Left ventricle myocardium inferior (tissue), 1 donor: ENCODE measurements around the gene EPX. TPM values are rescaled to one million over a fixed set of nuclear protein-coding genes. Genes with fewer than 3 reads are reported as not detected.

Experiments
- DNase-seq: peaks from one replicate; pipeline ENCODE4 v3.0.0-alpha.2; 2020
- H3K27ac ChIP-seq: fragments of 200-600 bp; replicated peaks from 2 replicates; pipeline ENCODE4 v1.8.0; 2021
- H3K27me3 ChIP-seq: fragments of 200-600 bp; 2 replicates; pipeline ENCODE4 v1.8.0; 2021; ENCODE audit warnings: low read depth
- H3K36me3 ChIP-seq: fragments of 200-600 bp; 2 replicates; pipeline ENCODE4 v1.8.0; 2021
- H3K4me1 ChIP-seq: fragments of 200-600 bp; 2 replicates; pipeline ENCODE4 v1.8.0; 2021
- H3K4me3 ChIP-seq: fragments of 200-600 bp; 2 replicates; pipeline ENCODE4 v1.8.0; 2021; ENCODE audit warnings: mild to moderate bottlenecking, moderate library complexity
- H3K9me3 ChIP-seq: fragments of 200-600 bp; replicated peaks from 2 replicates; pipeline ENCODE4 v1.8.0; 2021
- intact Hi-C: fragments of 100-400 bp; cut with micrococcal nuclease; formaldehyde crosslinking; loops from one replicate; pipeline ENCODE4 v1.11.0; 2022
- total RNA-seq: library from RNA; stranded (reverse); fragmentation: NEBNext Ultra II Directional; extraction: Animal tissue kit (Norgen Biotek cat#: 25700); gene quantifications from one replicate; pipeline ENCODE4 v1.2.1, GENCODE V29; 2021
- TF ChIP-seq, protein P1 (sequence below): fragments of 200-600 bp; IDR thresholded peaks from 2 replicates; pipeline ENCODE4 v1.8.0; 2021; ENCODE audit warnings: antibody characterized with exemption, mild to moderate bottlenecking, borderline replicate concordance
- donor health status: DM: no; HTN: yes; CAD: no; lungs with severe emphysema.

Gene EPX
- total RNA-seq, 1 donor from 2014 or later, result not detected

DNA sequence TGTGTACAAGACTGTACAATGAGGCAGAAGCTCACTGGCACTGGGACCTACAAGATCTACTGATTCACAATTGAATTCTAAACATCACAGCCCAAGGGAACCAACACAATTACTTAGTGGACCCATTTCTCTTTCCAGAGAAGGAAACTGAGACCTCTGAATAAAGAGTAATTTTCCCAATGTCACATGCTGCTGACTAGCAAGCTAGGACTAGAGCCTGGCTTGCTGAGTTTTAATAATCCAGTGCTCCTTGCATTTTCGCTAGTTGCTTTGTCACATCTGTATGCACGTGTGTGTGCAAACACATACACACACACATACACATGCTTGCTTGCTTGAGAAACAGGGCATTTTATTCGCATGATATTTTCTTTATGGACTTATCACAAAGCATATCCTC, 42.0 kb downstream of the EPX start:
- Histone ChIP-seq H3K27ac (no peak overlapping the region), H3K4me3 (no peak overlapping the region), H3K4me1 (no peaks in the 10 kb centered on the region), H3K9me3 (no peaks in the 10 kb centered on the region), H3K36me3 (no peaks in the 10 kb centered on the region), H3K27me3 (peaks cover 98% of the 10 kb centered on the region)
- intact Hi-C loops, result no loop called here
- TF ChIP-seq, protein P1, sequence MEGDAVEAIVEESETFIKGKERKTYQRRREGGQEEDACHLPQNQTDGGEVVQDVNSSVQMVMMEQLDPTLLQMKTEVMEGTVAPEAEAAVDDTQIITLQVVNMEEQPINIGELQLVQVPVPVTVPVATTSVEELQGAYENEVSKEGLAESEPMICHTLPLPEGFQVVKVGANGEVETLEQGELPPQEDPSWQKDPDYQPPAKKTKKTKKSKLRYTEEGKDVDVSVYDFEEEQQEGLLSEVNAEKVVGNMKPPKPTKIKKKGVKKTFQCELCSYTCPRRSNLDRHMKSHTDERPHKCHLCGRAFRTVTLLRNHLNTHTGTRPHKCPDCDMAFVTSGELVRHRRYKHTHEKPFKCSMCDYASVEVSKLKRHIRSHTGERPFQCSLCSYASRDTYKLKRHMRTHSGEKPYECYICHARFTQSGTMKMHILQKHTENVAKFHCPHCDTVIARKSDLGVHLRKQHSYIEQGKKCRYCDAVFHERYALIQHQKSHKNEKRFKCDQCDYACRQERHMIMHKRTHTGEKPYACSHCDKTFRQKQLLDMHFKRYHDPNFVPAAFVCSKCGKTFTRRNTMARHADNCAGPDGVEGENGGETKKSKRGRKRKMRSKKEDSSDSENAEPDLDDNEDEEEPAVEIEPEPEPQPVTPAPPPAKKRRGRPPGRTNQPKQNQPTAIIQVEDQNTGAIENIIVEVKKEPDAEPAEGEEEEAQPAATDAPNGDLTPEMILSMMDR, result no peak
- no peak for DNase-seq

DNA sequence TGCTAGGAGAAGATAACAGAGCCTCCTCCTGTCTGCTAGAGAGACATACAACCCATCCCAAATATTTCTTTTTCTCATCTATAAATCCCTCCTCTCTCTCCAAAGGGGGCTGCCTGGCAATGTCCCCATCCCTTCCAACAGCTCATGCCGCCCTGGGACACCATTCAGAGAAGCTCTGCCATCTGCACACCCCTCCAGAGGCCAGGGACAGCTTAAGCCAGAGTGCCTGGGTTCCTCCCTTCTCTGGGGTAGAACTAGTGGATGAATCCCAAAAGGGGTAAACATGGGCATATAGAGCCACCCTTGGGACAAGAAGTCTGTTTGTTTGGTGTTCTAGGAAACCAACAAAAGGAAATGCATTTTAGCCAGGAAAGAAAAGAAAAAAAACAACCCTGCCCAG, 43.3 kb downstream of the EPX start:
- TF ChIP-seq, protein P1, result no peak
- Histone ChIP-seq H3K4me1 (no peaks in the 10 kb centered on the region), H3K36me3 (no peaks in the 10 kb centered on the region), H3K9me3 (no peaks in the 10 kb centered on the region), H3K27me3 (peaks cover 99% of the 10 kb centered on the region), H3K4me3 (no peak overlapping the region), H3K27ac (no peak overlapping the region)
- intact Hi-C loops, result no loop called here
- no peak for DNase-seq

DNA sequence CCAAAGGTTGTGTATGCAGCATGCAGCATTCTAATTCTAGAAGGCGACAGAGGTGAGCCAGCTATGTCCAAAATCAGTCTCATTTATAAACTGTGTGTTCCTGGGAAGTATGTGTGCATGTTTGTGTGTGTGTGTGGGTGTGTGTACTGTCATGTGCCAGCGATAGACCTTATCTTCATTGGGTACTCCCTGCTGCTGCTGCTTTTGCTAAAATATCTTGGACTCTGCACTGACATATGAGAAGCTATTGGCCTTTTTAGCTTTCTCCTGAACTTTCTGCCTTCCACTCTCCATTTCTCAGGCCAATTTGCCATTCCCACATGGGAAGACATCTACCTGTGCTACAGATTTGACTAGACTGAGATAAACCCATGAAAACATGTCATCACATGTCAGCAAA, 43.9 kb downstream of the EPX start:
- H3K27me3 ChIP-seq, result peaks cover 99% of the 10 kb centered on the region
- TF ChIP-seq, protein P1, result no peak
- DNase-seq, result no peak
- intact Hi-C loops, result no loop called here
- H3K4me3 ChIP-seq, result no peak overlapping the region
- no peak overlapping the region for H3K27ac ChIP-seq
- H3K4me1 ChIP-seq, result no peaks in the 10 kb centered on the region
- no peaks in the 10 kb centered on the region for H3K9me3 ChIP-seq
- H3K36me3 ChIP-seq, result no peaks in the 10 kb centered on the region

DNA sequence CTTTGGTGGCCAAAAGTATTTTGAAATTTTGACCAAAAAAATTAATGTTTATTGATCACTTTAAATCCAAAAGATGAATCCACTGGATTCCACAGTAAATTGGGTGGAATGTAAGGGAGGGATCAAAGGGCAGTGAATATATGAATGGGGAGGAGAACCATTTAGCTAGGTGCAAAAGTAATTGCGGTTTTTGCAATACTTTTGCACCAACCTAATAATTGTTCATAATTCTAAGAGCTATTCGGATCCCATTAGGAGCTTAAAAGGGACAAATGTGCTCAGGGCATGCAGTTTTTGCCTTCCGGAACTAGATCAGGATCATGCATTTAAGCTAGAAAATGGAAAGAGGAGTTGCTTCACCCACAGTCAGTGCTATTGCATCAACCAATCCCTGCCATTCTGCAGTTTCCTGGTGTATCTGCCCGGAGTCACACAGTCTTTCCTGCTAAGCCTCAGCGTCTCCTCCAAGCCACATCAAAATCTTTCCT, 45.7 kb downstream of the EPX start, which contains the start of gene LPO:
Gene LPO (plus strand): TSS at position 438 of the 488 bp plus-strand sequence. CDS start 4,396 bp downstream, outside the sequence.
- intact Hi-C loops, result no loop called here
- no peak within 1 kb of the TSS for H3K27ac ChIP-seq
- H3K9me3 ChIP-seq, result no peaks in the 10 kb centered on the region
- H3K4me3 ChIP-seq, result no peak within 1 kb of the TSS
- H3K36me3 ChIP-seq, result no peaks in the 10 kb centered on the region
- no peaks in the 10 kb centered on the region for H3K4me1 ChIP-seq
- DNase-seq, result no peak
- peaks cover 99% of the 10 kb centered on the region for H3K27me3 ChIP-seq
- TF ChIP-seq, protein P1, result no peak

DNA sequence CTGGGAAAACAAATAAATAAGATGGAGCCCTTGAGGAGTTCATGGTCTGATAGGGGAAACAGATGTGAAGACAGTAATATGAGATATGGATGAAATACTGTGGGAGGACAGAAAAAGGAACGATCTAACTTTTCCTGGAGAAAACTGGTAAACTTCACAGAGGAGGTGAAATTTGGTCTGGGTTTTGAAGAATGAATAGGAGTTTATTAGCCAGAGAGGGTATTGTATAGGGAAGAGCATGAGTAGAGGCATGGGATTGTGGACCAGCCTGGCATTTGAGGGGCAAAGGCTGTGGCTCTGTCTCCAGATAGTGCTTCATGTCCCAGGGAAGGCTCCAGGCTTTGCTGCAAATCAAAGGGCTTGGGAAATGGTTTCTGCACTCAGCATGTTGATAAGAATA, 47.5 kb downstream of the EPX start:
- H3K4me1 ChIP-seq, result no peaks in the 10 kb centered on the region
- H3K4me3 ChIP-seq, result no peak overlapping the region
- TF ChIP-seq, protein P1, result no peak
- no peaks in the 10 kb centered on the region for H3K9me3 ChIP-seq
- no peak overlapping the region for H3K27ac ChIP-seq
- intact Hi-C loops, result no loop called here
- no peak for DNase-seq
- peaks cover 97% of the 10 kb centered on the region for H3K27me3 ChIP-seq
- H3K36me3 ChIP-seq, result no peaks in the 10 kb centered on the region
